Measurements from ENCODE around the gene SEPTIN2.

GRCh38 chr2:241344925-241345651 lies 29.4 kb downstream of the SEPTIN2 start:
- no peak for TF ChIP-seq EZH2 (IDR thresholded peaks at IDR 0.05; ENCODE audit: insufficient read depth, low read length)
- no peak for TF ChIP-seq CTCF (IDR thresholded peaks at IDR 0.05; ENCODE audit: insufficient read depth, low read depth, low read length)

All from astrocyte (in vitro differentiated cells and primary cell).